HepG2 (cell line): ENCODE results near the gene SLC25A47. TPM values are rescaled to one million over a fixed set of nuclear protein-coding genes. Genes with fewer than 3 reads are reported as not detected.

ENCODE experiments used
- ATF4 ChIP-seq, 2 experiments: fragments of 450-650 bp in 1 of 2; sonication (generic) in 1 of 2; formaldehyde crosslinking; IDR thresholded peaks; 2 replicates each; pipeline versions ENCODE4 v1.5.0 to v1.8.0; 2020 to 2022; ENCODE audit warnings: mild to moderate bottlenecking in 1 of 2, missing genetic modification reagents in 1 of 2
- KLF12 ChIP-seq: sonication (generic); formaldehyde crosslinking; IDR thresholded peaks from 2 replicates; pipeline ENCODE4 v1.4.0; 2020; ENCODE audit warnings: missing genetic modification reagents, borderline replicate concordance
- SMC3 ChIP-seq: IDR thresholded peaks from 2 replicates; pipeline ENCODE4 v1.6.1; 2011; ENCODE audit warnings: low read length, improper control_type of control experiment
- SNAPC2 ChIP-seq: sonication (generic); formaldehyde crosslinking; IDR thresholded peaks from 2 replicates; pipeline ENCODE4 v1.8.1; 2022; ENCODE audit warnings: mild to moderate bottlenecking, missing genetic modification reagents
- SNAPC4 ChIP-seq: sonication (generic); formaldehyde crosslinking; IDR thresholded peaks from 2 replicates; pipeline ENCODE4 v1.4.0; 2020; ENCODE audit warnings: mild to moderate bottlenecking, missing genetic modification reagents
- SNAPC5 ChIP-seq: sonication (generic); formaldehyde crosslinking; IDR thresholded peaks from 2 replicates; pipeline ENCODE4 v1.8.1; 2023; ENCODE audit warnings: mild to moderate bottlenecking, missing genetic modification reagents, borderline replicate concordance
- STAG1 ChIP-seq: sonication (generic); formaldehyde crosslinking; IDR thresholded peaks from 2 replicates; pipeline ENCODE4 v1.4.0; 2020; ENCODE audit warnings: missing genetic modification reagents
- STAT6 ChIP-seq: sonication (generic); formaldehyde crosslinking; IDR thresholded peaks from 2 replicates; pipeline ENCODE4 v1.4.0; 2020; ENCODE audit warnings: missing genetic modification reagents, mild to moderate bottlenecking, borderline replicate concordance
- TCF7 ChIP-seq: sonication (generic); IDR thresholded peaks from 2 replicates; pipeline ENCODE4 v1.6.1; 2016; ENCODE audit warnings: antibody characterized with exemption, low read depth
- TFE3 ChIP-seq: IDR thresholded peaks from 2 replicates; pipeline ENCODE4 v1.6.1; 2016
- ZNF598 ChIP-seq: sonication (generic); formaldehyde crosslinking; IDR thresholded peaks from 2 replicates; pipeline ENCODE4 v1.5.1; 2020; ENCODE audit warnings: mild to moderate bottlenecking, missing genetic modification reagents, borderline replicate concordance
- polyA plus RNA-seq, 8 experiments: library from polyadenylated mRNA; depleted of rRNA in 3 of 8; stranded (reverse) in 7 of 8; unstranded in 1 of 8; fragments of >200 nt; fragmentation: Illumina TruSeq in 4 of 8; extraction: Trizol in 4 of 8; gene quantifications; 2 replicates each; pipeline versions ENCODE4 v1.2.1 to v1.2.3, GENCODE V29; 2011 to 2016; ENCODE audit warnings: low read depth in 4 of 8, missing spikeins in 1 of 8, mixed read lengths in 1 of 8; ENCODE audit not compliant: insufficient read depth in 1 of 8
- total RNA-seq, 5 experiments: library from RNA; depleted of rRNA; stranded (reverse); fragments of >200 nt; fragmentation: Illumina TruSeq; extraction: Trizol; gene quantifications; 2 replicates each; pipeline ENCODE4 v1.2.3, GENCODE V29; 2016; ENCODE audit warnings: low read depth in 1 of 5

The SLC25A47 gene
- total and polyA plus RNA-seq, 2 of the 13 experiments (the other 11 are each of a cell fraction or from before 2014, with no cell fraction given): 1.0 to 1.7 TPM

GRCh38 chr14:100303179-100303578 lies 20.0 kb upstream of the SLC25A47 start (continued):
- TF ChIP-seq STAT6 (CRISPR knock-in tag) (no peak), TFE3 (CRISPR knock-in tag) (no peak), KLF12 (CRISPR knock-in tag) (no peak), SNAPC5 (CRISPR knock-in tag) (no peak), SMC3 (peak; percentile 52), ATF4 (CRISPR knock-in tag; IDR thresholded peaks at IDR 0.05) (no peak), SNAPC4 (CRISPR knock-in tag) (no peak), STAG1 (peak; percentile 51), SNAPC2 (CRISPR knock-in tag) (no peak), TCF7 (no peak), ZNF598 (CRISPR knock-in tag) (no peak)
